ENCODE data around the gene ASTN2. TPM values are rescaled to one million over a fixed set of nuclear protein-coding genes. Genes with fewer than 3 reads are reported as not detected.
A peak's percentile ranks its signal among the peaks of the same experiment; 100 is the strongest.

ASTN2 gene
- total RNA-seq, 5 donors from 2014 or later (not counting 1 experiment from before 2014, with no cell fraction given) = 3.7 to 4.8 (median 4.4) TPM

- POLR2A ChIA-PET = interaction anchor here in 1 of 2 donors (0.6 kb wide), 1 partner anchor 726 kb away, joined by 3 read pairs; no protein-coding TSS in a partner anchor
- Histone ChIP-seq H3K4me1 (ENCODE audit: control insufficient read depth in 1 of 2, extremely low read depth in 1 of 2, insufficient read depth in 2 of 2, low read length in 2 of 2) (no peaks in the 10 kb centered on the region), H3K27me3 (replicated peaks in 1 of 2; ENCODE audit: control insufficient read depth in 2 of 2, extremely low read depth in 1 of 2, insufficient read depth in 2 of 2, low read length in 1 of 2) (no peaks in the 10 kb centered on the region), H3K36me3 (ENCODE audit: control insufficient read depth in 2 of 2, extremely low read depth in 1 of 2, insufficient read depth in 1 of 2, low read length in 1 of 2) (no peaks in the 10 kb centered on the region), H3K27ac (ENCODE audit: low read length) (no peak overlapping the region), H3K4me3 (ENCODE audit: control insufficient read depth in 1 of 2, extremely low read depth in 1 of 2, low read length in 1 of 2) (no peak overlapping the region), H3K9me3 (no peaks in the 10 kb centered on the region)
- WGBS (ENCODE audit: insufficient coverage) = 97% methylated on average over 3 of the region's 4 CpGs
- ATAC-seq (replicated peaks in 1 of 4) = no peak
- H3K9me3 Mint-ChIP-seq = no peaks in the 10 kb centered on the region
- DNase-seq = no peak
- peaks cover 18% of the 10 kb centered on the region for H3K36me3 Mint-ChIP-seq
- no peak overlapping the region for H3K4me3 Mint-ChIP-seq
- H3K4me1 Mint-ChIP-seq = peaks cover 0 to 2% (median 0%) of the 10 kb centered on the region in 3 donors
- H3K27me3 Mint-ChIP-seq = no peaks in the 10 kb centered on the region
- CTCF ChIA-PET = no interaction called here
- H3K27ac Mint-ChIP-seq = no peak overlapping the region
Measured at GRCh38 chr9:116391306-116391900, 1023.5 kb downstream of the ASTN2 start.

- ChIA-PET POLR2A (no interaction called here), CTCF (no interaction called here)
- Histone ChIP-seq H3K9me3 (no peaks in the 10 kb centered on the region), H3K27ac (ENCODE audit: low read length) (no peak overlapping the region), H3K4me3 (ENCODE audit: control insufficient read depth in 1 of 2, extremely low read depth in 1 of 2, low read length in 1 of 2) (no peak overlapping the region), H3K4me1 (ENCODE audit: control insufficient read depth in 1 of 2, extremely low read depth in 1 of 2, insufficient read depth in 2 of 2, low read length in 2 of 2) (no peaks in the 10 kb centered on the region), H3K36me3 (ENCODE audit: control insufficient read depth in 2 of 2, extremely low read depth in 1 of 2, insufficient read depth in 1 of 2, low read length in 1 of 2) (no peaks in the 10 kb centered on the region), H3K27me3 (replicated peaks in 1 of 2; ENCODE audit: control insufficient read depth in 2 of 2, extremely low read depth in 1 of 2, insufficient read depth in 2 of 2, low read length in 1 of 2) (no peaks in the 10 kb centered on the region)
- no peaks in the 10 kb centered on the region for H3K9me3 Mint-ChIP-seq
- ATAC-seq (replicated peaks in 1 of 4) (no peak), DNase-seq (no peak)
- 54% methylated on average over 6 of the region's 7 CpGs for WGBS (ENCODE audit: insufficient coverage)
- peaks cover 18% of the 10 kb centered on the region for H3K36me3 Mint-ChIP-seq
- peaks cover 0 to 2% (median 0%) of the 10 kb centered on the region in 3 donors for H3K4me1 Mint-ChIP-seq
- no peak overlapping the region for H3K4me3 Mint-ChIP-seq
- no peaks in the 10 kb centered on the region for H3K27me3 Mint-ChIP-seq
- no peak overlapping the region for H3K27ac Mint-ChIP-seq
Measured at GRCh38 chr9:116390303-116391228, 1024.3 kb downstream of the ASTN2 start.

- no peak for ATAC-seq (replicated peaks in 1 of 4)
- CTCF ChIA-PET = no interaction called here
- H3K4me3 Mint-ChIP-seq = no peak overlapping the region
- H3K36me3 ChIP-seq (ENCODE audit: control insufficient read depth in 2 of 2, extremely low read depth in 1 of 2, insufficient read depth in 1 of 2, low read length in 1 of 2) = no peaks in the 10 kb centered on the region
- DNase-seq = no peak
- H3K27ac Mint-ChIP-seq = no peak overlapping the region
- peaks cover 0 to 2% (median 0%) of the 10 kb centered on the region in 3 donors for H3K4me1 Mint-ChIP-seq
- no peak overlapping the region for H3K27ac ChIP-seq (ENCODE audit: low read length)
- 54% methylated on average over 1 of the region's 1 CpG for WGBS (ENCODE audit: insufficient coverage)
- H3K27me3 ChIP-seq (replicated peaks in 1 of 2; ENCODE audit: control insufficient read depth in 2 of 2, extremely low read depth in 1 of 2, insufficient read depth in 2 of 2, low read length in 1 of 2) = no peaks in the 10 kb centered on the region
- no peak overlapping the region for H3K4me3 ChIP-seq (ENCODE audit: control insufficient read depth in 1 of 2, extremely low read depth in 1 of 2, low read length in 1 of 2)
- H3K36me3 Mint-ChIP-seq = peaks cover 17% of the 10 kb centered on the region
- POLR2A ChIA-PET = no interaction called here
- H3K9me3 ChIP-seq = no peaks in the 10 kb centered on the region
- no peaks in the 10 kb centered on the region for H3K27me3 Mint-ChIP-seq
- H3K9me3 Mint-ChIP-seq = no peaks in the 10 kb centered on the region
- no peaks in the 10 kb centered on the region for H3K4me1 ChIP-seq (ENCODE audit: control insufficient read depth in 1 of 2, extremely low read depth in 1 of 2, insufficient read depth in 2 of 2, low read length in 2 of 2)
Measured at GRCh38 chr9:116389541-116390302, 1025.1 kb downstream of the ASTN2 start.

GRCh38 chr9:116387934-116388698 lies 1026.7 kb downstream of the ASTN2 start:
- no peaks in the 10 kb centered on the region for H3K27me3 ChIP-seq (replicated peaks in 1 of 2; ENCODE audit: control insufficient read depth in 2 of 2, extremely low read depth in 1 of 2, insufficient read depth in 2 of 2, low read length in 1 of 2)
- Mint-ChIP-seq H3K4me1 (peaks cover 0 to 2% (median 0%) of the 10 kb centered on the region in 3 donors), H3K27me3 (no peaks in the 10 kb centered on the region), H3K36me3 (peaks cover 7% of the 10 kb centered on the region), H3K27ac (no peak overlapping the region), H3K9me3 (no peaks in the 10 kb centered on the region), H3K4me3 (no peak overlapping the region)
- DNase-seq (no peak), ATAC-seq (replicated peaks in 1 of 4) (peak in 1 of 4 experiments; percentile 19)
- H3K36me3 ChIP-seq (ENCODE audit: control insufficient read depth in 2 of 2, extremely low read depth in 1 of 2, insufficient read depth in 1 of 2, low read length in 1 of 2) = no peaks in the 10 kb centered on the region
- WGBS (ENCODE audit: insufficient coverage) = 40% methylated on average over 1 of the region's 6 CpGs
- CTCF ChIA-PET = no interaction called here
- POLR2A ChIA-PET = no interaction called here
- no peaks in the 10 kb centered on the region for H3K9me3 ChIP-seq
- no peak overlapping the region for H3K27ac ChIP-seq (ENCODE audit: low read length)
- H3K4me3 ChIP-seq (ENCODE audit: control insufficient read depth in 1 of 2, extremely low read depth in 1 of 2, low read length in 1 of 2) = no peak overlapping the region
- H3K4me1 ChIP-seq (ENCODE audit: control insufficient read depth in 1 of 2, extremely low read depth in 1 of 2, insufficient read depth in 2 of 2, low read length in 2 of 2) = no peaks in the 10 kb centered on the region

GRCh38 chr9:116383936-116384335 lies 1030.9 kb downstream of the ASTN2 start:
- ChIA-PET CTCF (no interaction called here), POLR2A (no interaction called here)
- Histone ChIP-seq H3K27ac (ENCODE audit: low read length) (no peak overlapping the region), H3K36me3 (ENCODE audit: control insufficient read depth in 2 of 2, extremely low read depth in 1 of 2, insufficient read depth in 1 of 2, low read length in 1 of 2) (no peaks in the 10 kb centered on the region), H3K27me3 (replicated peaks in 1 of 2; ENCODE audit: control insufficient read depth in 2 of 2, extremely low read depth in 1 of 2, insufficient read depth in 2 of 2, low read length in 1 of 2) (no peaks in the 10 kb centered on the region), H3K4me3 (ENCODE audit: control insufficient read depth in 1 of 2, extremely low read depth in 1 of 2, low read length in 1 of 2) (no peak overlapping the region), H3K4me1 (ENCODE audit: control insufficient read depth in 1 of 2, extremely low read depth in 1 of 2, insufficient read depth in 2 of 2, low read length in 2 of 2) (no peaks in the 10 kb centered on the region), H3K9me3 (no peaks in the 10 kb centered on the region)
- no peak overlapping the region for H3K27ac Mint-ChIP-seq
- H3K9me3 Mint-ChIP-seq = no peaks in the 10 kb centered on the region
- DNase-seq (no peak), ATAC-seq (replicated peaks in 1 of 4) (no peak)
- peaks cover 0 to 2% (median 0%) of the 10 kb centered on the region in 3 donors for H3K4me1 Mint-ChIP-seq
- no peaks in the 10 kb centered on the region for H3K27me3 Mint-ChIP-seq
- WGBS (ENCODE audit: insufficient coverage) = 100% methylated on average over 2 of the region's 4 CpGs
- H3K4me3 Mint-ChIP-seq = no peak overlapping the region
- peaks cover 3% of the 10 kb centered on the region for H3K36me3 Mint-ChIP-seq

GRCh38 chr9:116383133-116383532 lies 1031.7 kb downstream of the ASTN2 start:
- H3K27me3 ChIP-seq (replicated peaks in 1 of 2; ENCODE audit: control insufficient read depth in 2 of 2, extremely low read depth in 1 of 2, insufficient read depth in 2 of 2, low read length in 1 of 2) = no peaks in the 10 kb centered on the region
- Mint-ChIP-seq H3K27ac (no peak overlapping the region), H3K36me3 (peaks cover 3% of the 10 kb centered on the region), H3K4me1 (peaks cover 0 to 2% (median 0%) of the 10 kb centered on the region in 3 donors), H3K9me3 (no peaks in the 10 kb centered on the region), H3K27me3 (no peaks in the 10 kb centered on the region), H3K4me3 (no peak overlapping the region)
- no peak overlapping the region for H3K27ac ChIP-seq (ENCODE audit: low read length)
- H3K4me1 ChIP-seq (ENCODE audit: control insufficient read depth in 1 of 2, extremely low read depth in 1 of 2, insufficient read depth in 2 of 2, low read length in 2 of 2) = no peaks in the 10 kb centered on the region
- no peak for ATAC-seq (replicated peaks in 1 of 4)
- no peaks in the 10 kb centered on the region for H3K9me3 ChIP-seq
- ChIA-PET POLR2A (no interaction called here), CTCF (no interaction called here)
- DNase-seq = no peak
- no peaks in the 10 kb centered on the region for H3K36me3 ChIP-seq (ENCODE audit: control insufficient read depth in 2 of 2, extremely low read depth in 1 of 2, insufficient read depth in 1 of 2, low read length in 1 of 2)
- WGBS (ENCODE audit: insufficient coverage) = no CpG with 5 or more reads among the region's 5 CpGs
- no peak overlapping the region for H3K4me3 ChIP-seq (ENCODE audit: control insufficient read depth in 1 of 2, extremely low read depth in 1 of 2, low read length in 1 of 2)
